NCI-H82 treated with DMSO at 0.1 percent for 48 hours (cell line): Measurements from ENCODE around the gene HINT1.
"Not testable (repeated sequence)": the region's sequence is repeated elsewhere in the genome, so short reads cannot be mapped to it uniquely, and the experiment has no call there.

Source experiments
- DNase-seq: peaks from one replicate; lab custom pipeline; 2025; ENCODE audit not compliant: unreplicated experiment; lab: John Stamatoyannopoulos, UW

Gene HINT1

GRCh38 chr5:131171276-131171810, 6.3 kb upstream of the HINT1 start:
- no peak for DNase-seq

GRCh38 chr5:131170540-131171275, 5.7 kb upstream of the HINT1 start, which contains the start of gene LYRM7:
TSS of gene LYRM7 (plus strand) at chr5:131170944. CDS start at chr5:131171021, 77 bp downstream.
- DNase-seq: peak; percentile 99

- no peak for DNase-seq
Measured at GRCh38 chr5:131169810-131170539, 4.9 kb upstream of the HINT1 start.

- no peak for DNase-seq
Measured at GRCh38 chr5:131167615-131168014, 2.6 kb upstream of the HINT1 start.

- DNase-seq: peak; percentile 19
Measured at GRCh38 chr5:131164191-131165118, 601 bp downstream of the HINT1 start.

GRCh38 chr5:131163276-131164119, 1.6 kb downstream of the HINT1 start:
- DNase-seq: no peak

GRCh38 chr5:131160134-131160533, 4.9 kb downstream of the HINT1 start:
- no peak for DNase-seq

- DNase-seq: no peak
Measured at GRCh38 chr5:131156957-131157356, 8.1 kb downstream of the HINT1 start.

GRCh38 chr5:131156385-131156784, 8.7 kb downstream of the HINT1 start:
- no peak for DNase-seq

- DNase-seq: no peak
Measured at GRCh38 chr5:131151216-131151615, 13.8 kb downstream of the HINT1 start.

- no peak for DNase-seq
Measured at GRCh38 chr5:131150408-131150807, 14.6 kb downstream of the HINT1 start.

GRCh38 chr5:131148835-131149234, 16.2 kb downstream of the HINT1 start:
- no peak for DNase-seq

GRCh38 chr5:131147258-131147657, 17.8 kb downstream of the HINT1 start:
- DNase-seq: no peak

- DNase-seq: no peak
Measured at GRCh38 chr5:131142970-131143617, 22.0 kb downstream of the HINT1 start.

- no peak for DNase-seq
Measured at GRCh38 chr5:131139321-131139720, 25.7 kb downstream of the HINT1 start.

GRCh38 chr5:131138406-131138805, 26.6 kb downstream of the HINT1 start:
- DNase-seq: not testable (repeated sequence)

GRCh38 chr5:131133091-131133490, 32.0 kb downstream of the HINT1 start:
- not testable (repeated sequence) for DNase-seq

- DNase-seq: no peak
Measured at GRCh38 chr5:131129306-131129705, 35.8 kb downstream of the HINT1 start.

GRCh38 chr5:131127244-131127643, 37.8 kb downstream of the HINT1 start:
- DNase-seq: not testable (repeated sequence)

GRCh38 chr5:131114754-131115153, 50.3 kb downstream of the HINT1 start:
- DNase-seq: no peak
